Measurements from ENCODE around the gene MRPS30.
A peak's percentile ranks its signal among the peaks of the same experiment; 100 is the strongest.

- TF ChIP-seq CTCF (IDR thresholded peaks at IDR 0.05) (peak; percentile 80), ZFX (IDR thresholded peaks at IDR 0.05; ENCODE audit: borderline replicate concordance) (no peak)
These were observed at the start of gene MRPS30 for GRCh38 chr5:44808435-44809214.

All from 22Rv1 (cell line).